Natural killer cell treated with Interleukin-12 subunit alpha and Interleukin-12 subunit beta and Interleukin-15 and Interleukin-18, amount 100 ng/mL, for 72 hours (primary cell): ENCODE data around the gene WNT9B. TPM values are rescaled to one million over a fixed set of nuclear protein-coding genes. Genes with fewer than 3 reads are reported as not detected.
"Not testable (repeated sequence)": the region's sequence is repeated elsewhere in the genome, so short reads cannot be mapped to it uniquely, and the experiment has no call there.

ENCODE experiments used
- ATAC-seq, 2 donors: fragments of 150-1000 bp; cut with Tn5 transposase in 1 of 2; sonication (Bioruptor Pico), chemical (Tn5 transposase) in 1 of 2; 2 replicates each; pipeline ENCODE4 v1.10.0; 2021
- DNase-seq: peaks from one replicate; pipeline ENCODE4 v3.0.0; 2022; ENCODE audit warnings: low spot score
- H3K27ac Mint-ChIP-seq, 2 donors: 1 replicate in 1 of 2; 2 replicates in 1 of 2; pipeline ENCODE4 v1.8.0; 2022; ENCODE audit warnings: mixed read lengths in 2 of 2, mild to moderate bottlenecking in 1 of 2, moderate library complexity in 1 of 2
- H3K27me3 Mint-ChIP-seq, 2 donors: 1 replicate in 1 of 2; 2 replicates in 1 of 2; pipeline ENCODE4 v1.8.0; 2022; ENCODE audit warnings: mixed read lengths in 2 of 2
- H3K36me3 Mint-ChIP-seq: one replicate; pipeline ENCODE4 v1.8.0; 2022; ENCODE audit warnings: mixed read lengths
- H3K4me1 Mint-ChIP-seq, 2 donors: 1 replicate in 1 of 2; 2 replicates in 1 of 2; pipeline ENCODE4 v1.8.0; 2022; ENCODE audit warnings: low read depth in 2 of 2, mixed read lengths in 2 of 2, mild to moderate bottlenecking in 1 of 2
- H3K4me3 Mint-ChIP-seq: one replicate; pipeline ENCODE4 v1.8.0; 2022; ENCODE audit warnings: mixed read lengths
- H3K9me3 Mint-ChIP-seq: 2 replicates; pipeline ENCODE4 v1.8.0; 2022; ENCODE audit warnings: mixed read lengths
- total RNA-seq, 2 donors: library from RNA; stranded (reverse); gene quantifications; one replicate each; pipeline ENCODE4 v1.2.3, GENCODE V29; 2022

WNT9B gene
- total RNA-seq, 2 donors from 2014 or later = not detected

DNA sequence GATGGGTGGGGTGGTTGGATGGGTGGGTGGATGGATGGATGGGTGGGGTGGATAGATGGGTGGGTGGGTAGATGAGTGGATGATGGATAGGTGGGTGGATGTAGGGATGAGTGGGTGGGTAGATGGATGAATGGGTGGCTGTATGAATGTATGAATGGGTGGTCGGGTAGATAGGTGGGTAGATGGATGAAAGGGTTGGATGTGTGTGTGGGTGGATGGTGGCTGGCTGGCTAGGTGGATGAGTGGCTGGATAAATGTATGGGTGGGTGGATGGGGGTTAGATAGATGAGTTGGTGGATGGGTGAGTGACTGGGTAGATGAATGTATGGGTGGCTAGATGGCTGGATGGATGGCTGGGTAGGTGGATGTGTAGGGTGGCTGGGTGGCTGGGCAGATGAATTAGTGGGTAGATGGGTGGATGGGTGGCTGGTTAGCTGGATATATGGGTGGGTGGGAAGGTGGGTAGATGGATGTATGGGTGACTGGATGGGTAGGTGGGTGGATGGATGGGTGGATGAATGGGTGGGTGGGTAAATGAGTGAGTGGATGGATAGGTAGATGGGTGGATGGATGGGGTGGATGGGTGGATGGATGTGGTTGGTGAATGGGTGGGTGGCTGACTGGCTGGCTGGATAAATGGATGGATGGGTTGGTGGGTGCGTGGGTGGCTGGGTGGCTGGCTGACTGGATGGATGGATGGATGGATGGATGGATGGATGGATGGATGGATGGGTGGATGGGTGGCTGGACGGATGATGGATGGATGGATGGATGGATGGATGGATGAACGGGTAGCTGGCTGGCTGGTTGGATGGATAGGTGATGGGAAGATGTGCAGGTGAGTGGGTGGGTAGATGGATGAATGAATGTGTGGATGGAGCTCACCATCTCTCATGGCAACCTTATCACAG lies 52.6 kb downstream of the WNT9B start:
- no peak overlapping the region for H3K4me3 Mint-ChIP-seq
- DNase-seq = no peak
- no peaks in the 10 kb centered on the region for H3K9me3 Mint-ChIP-seq
- no peak overlapping the region for H3K27ac Mint-ChIP-seq
- H3K36me3 Mint-ChIP-seq = no peaks in the 10 kb centered on the region
- H3K4me1 Mint-ChIP-seq = peaks cover 0 to 2% of the 10 kb centered on the region in 2 donors
- peaks cover 25 to 27% of the 10 kb centered on the region in 2 donors for H3K27me3 Mint-ChIP-seq
- no peak for ATAC-seq

DNA sequence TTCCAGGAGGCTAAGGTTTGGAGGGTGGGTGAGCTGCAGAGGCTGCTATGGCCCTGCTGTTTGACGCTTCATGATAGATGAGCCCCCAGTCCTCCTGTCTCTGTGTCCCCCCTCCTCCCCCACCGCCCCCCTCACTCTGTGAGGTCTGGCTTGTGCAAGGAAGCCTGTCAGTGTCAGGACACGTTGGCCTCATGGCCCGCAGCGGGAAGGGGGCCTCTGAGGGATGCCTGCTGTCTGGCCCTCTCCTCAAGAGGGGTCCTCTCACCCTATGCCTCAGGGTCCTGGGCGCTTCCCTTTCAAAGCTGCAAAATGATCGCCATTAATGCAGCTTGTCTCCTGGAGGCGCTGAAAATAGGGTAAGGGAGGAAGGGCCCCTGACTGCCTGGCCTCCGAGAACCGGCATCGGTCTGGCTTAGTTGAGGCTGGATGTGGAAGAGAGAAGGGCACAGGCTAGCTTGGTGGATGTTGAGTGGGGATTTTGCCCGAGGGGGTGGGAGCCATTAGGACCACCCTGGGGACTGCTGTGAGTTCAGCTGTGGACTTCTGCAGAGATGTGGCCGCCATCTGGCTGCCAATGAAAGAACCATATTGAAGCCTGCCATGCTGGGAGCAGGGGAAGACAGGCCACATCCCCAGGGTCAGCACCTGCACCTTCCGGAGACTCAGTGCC lies 56.8 kb downstream of the WNT9B start:
- no peak for DNase-seq
- Mint-ChIP-seq H3K4me3 (no peak overlapping the region), H3K9me3 (no peaks in the 10 kb centered on the region), H3K36me3 (no peaks in the 10 kb centered on the region), H3K27me3 (peaks cover 18 to 23% of the 10 kb centered on the region in 2 donors), H3K4me1 (peaks cover 0 to 2% of the 10 kb centered on the region in 2 donors), H3K27ac (no peak overlapping the region)
- ATAC-seq = no peak

DNA sequence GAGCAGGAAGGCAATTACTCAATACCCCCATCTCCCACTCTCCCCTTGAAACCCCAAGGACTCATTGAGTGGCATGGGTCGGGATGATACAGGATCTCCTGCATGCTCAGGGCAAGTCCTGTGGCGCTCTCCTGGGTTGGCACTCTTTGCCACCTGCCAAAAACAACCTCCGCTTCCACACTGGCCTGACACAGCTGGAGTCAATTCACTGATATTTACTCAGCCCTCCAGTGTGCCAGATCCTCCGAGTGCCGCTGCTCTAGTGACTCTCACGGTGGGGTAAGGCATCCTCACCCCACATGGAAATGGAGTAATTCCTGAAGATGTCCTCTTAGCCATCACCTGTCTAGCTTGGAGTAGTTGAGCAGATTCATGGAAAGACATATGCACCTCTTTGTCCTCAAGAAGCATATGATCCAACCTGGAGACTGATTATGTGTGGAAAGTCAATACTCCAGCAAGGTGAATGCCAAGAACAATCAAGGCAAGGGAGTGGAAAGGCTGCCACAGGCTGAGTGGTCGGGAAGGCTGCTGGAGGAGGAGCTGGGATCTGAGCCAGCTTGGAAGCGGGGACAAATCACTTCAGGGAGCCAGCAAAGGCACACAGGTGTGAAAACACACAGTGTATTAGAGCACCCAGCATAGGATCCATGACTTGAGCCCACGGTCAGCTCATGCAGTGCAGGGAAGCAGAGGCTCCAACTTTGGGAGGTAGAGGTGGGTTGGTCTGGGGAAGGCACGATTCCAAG lies 59.0 kb downstream of the WNT9B start:
- Mint-ChIP-seq H3K27me3 (peaks cover 11% of the 10 kb centered on the region in 2 donors), H3K27ac (no peak overlapping the region), H3K36me3 (no peaks in the 10 kb centered on the region), H3K9me3 (no peaks in the 10 kb centered on the region), H3K4me1 (peaks cover 0 to 2% of the 10 kb centered on the region in 2 donors), H3K4me3 (no peak overlapping the region)
- ATAC-seq (no peak), DNase-seq (no peak)

GRCh38 chr17:46911311-46911710 lies 59.9 kb downstream of the WNT9B start:
- Mint-ChIP-seq H3K27me3 (peaks cover 8 to 11% of the 10 kb centered on the region in 2 donors), H3K27ac (no peak overlapping the region), H3K4me3 (no peak overlapping the region), H3K9me3 (no peaks in the 10 kb centered on the region), H3K4me1 (no peaks in the 10 kb centered on the region), H3K36me3 (no peaks in the 10 kb centered on the region)
- no peak for ATAC-seq
- no peak for DNase-seq

- Mint-ChIP-seq H3K4me1 (no peaks in the 10 kb centered on the region), H3K27me3 (peaks cover 5 to 7% of the 10 kb centered on the region in 2 donors), H3K36me3 (no peaks in the 10 kb centered on the region), H3K27ac (no peak overlapping the region), H3K9me3 (no peaks in the 10 kb centered on the region), H3K4me3 (no peak overlapping the region)
- ATAC-seq (no peak), DNase-seq (no peak)
Observed at GRCh38 chr17:46915596-46915995, 64.2 kb downstream of the WNT9B start.

DNA sequence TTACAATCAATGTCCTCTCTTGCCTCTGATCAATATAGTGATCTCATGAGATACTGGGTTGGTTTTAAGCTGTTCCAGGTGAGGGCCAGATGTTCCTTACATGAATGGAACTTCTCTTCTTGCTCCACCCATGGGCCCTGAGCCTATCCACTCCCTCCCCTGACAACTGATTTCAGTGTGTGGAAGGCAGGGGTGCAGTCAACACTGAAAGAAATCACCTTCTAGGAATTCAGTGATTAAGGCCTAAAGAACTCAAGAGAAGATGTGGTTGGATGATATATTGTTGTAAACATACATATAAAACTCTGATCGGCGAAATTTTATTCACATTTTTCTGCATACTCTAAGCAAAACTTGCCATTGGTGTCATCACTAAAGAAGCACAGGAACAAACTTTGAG lies 64.8 kb downstream of the WNT9B start:
- DNase-seq (no peak), ATAC-seq (no peak)
- peaks cover 0 to 5% of the 10 kb centered on the region in 2 donors for H3K27me3 Mint-ChIP-seq
- H3K27ac Mint-ChIP-seq = no peak overlapping the region
- no peaks in the 10 kb centered on the region for H3K9me3 Mint-ChIP-seq
- H3K36me3 Mint-ChIP-seq = no peaks in the 10 kb centered on the region
- H3K4me1 Mint-ChIP-seq = no peaks in the 10 kb centered on the region
- no peak overlapping the region for H3K4me3 Mint-ChIP-seq

- DNase-seq = no peak
- no peak overlapping the region for H3K4me3 Mint-ChIP-seq
- no peaks in the 10 kb centered on the region for H3K9me3 Mint-ChIP-seq
- H3K27me3 Mint-ChIP-seq = peaks cover 0 to 5% of the 10 kb centered on the region in 2 donors
- no peaks in the 10 kb centered on the region for H3K36me3 Mint-ChIP-seq
- ATAC-seq = no peak
- H3K27ac Mint-ChIP-seq = no peak overlapping the region
- H3K4me1 Mint-ChIP-seq = no peaks in the 10 kb centered on the region
Observed at GRCh38 chr17:46916623-46917022, 65.2 kb downstream of the WNT9B start.

- ATAC-seq = no peak
- DNase-seq = no peak
- no peaks in the 10 kb centered on the region for H3K9me3 Mint-ChIP-seq
- no peak overlapping the region for H3K4me3 Mint-ChIP-seq
- H3K27ac Mint-ChIP-seq = no peak overlapping the region
- peaks cover 0 to 5% of the 10 kb centered on the region in 2 donors for H3K27me3 Mint-ChIP-seq
- peaks cover 3% of the 10 kb centered on the region in 2 donors for H3K4me1 Mint-ChIP-seq
- H3K36me3 Mint-ChIP-seq = no peaks in the 10 kb centered on the region
Observed at GRCh38 chr17:46917041-46917440, 65.7 kb downstream of the WNT9B start.

- ATAC-seq (no peak), DNase-seq (no peak)
- Mint-ChIP-seq H3K36me3 (peaks cover 2% of the 10 kb centered on the region), H3K27ac (no peak overlapping the region), H3K9me3 (no peaks in the 10 kb centered on the region), H3K4me3 (no peak overlapping the region), H3K27me3 (peaks cover 0 to 5% of the 10 kb centered on the region in 2 donors), H3K4me1 (peaks cover 6% of the 10 kb centered on the region in 2 donors)
Observed at GRCh38 chr17:46917516-46917915, 66.1 kb downstream of the WNT9B start.

- H3K9me3 Mint-ChIP-seq, DNase-seq, H3K27me3 Mint-ChIP-seq, ATAC-seq: not testable (repeated sequence)
- Mint-ChIP-seq H3K27ac (peak overlapping the region; percentile 100), H3K4me1 (peaks cover 33 to 44% of the 10 kb centered on the region in 2 donors), H3K36me3 (peaks cover 12% of the 10 kb centered on the region), H3K4me3 (peak overlapping the region; percentile 93)
Observed at GRCh38 chr17:46921962-46922361, 70.6 kb downstream of the WNT9B start.

DNA sequence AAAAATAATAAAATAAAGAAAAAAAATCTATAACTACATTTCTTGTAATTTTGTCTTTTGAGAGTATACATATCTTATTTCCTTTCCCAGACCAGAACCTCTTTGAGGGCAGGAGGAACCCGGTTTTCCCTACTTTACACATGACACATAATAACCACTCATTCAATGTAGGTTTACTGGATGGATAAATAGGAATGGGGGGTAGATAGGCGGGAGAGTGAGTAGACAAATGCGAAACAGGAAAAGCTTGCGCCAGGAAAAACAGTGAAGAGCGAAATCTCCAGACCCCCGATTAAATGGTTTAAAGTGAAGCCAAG lies 71.1 kb downstream of the WNT9B start:
- H3K36me3 Mint-ChIP-seq = peaks cover 12% of the 10 kb centered on the region
- peaks cover 37 to 49% of the 10 kb centered on the region in 2 donors for H3K4me1 Mint-ChIP-seq
- no peak for DNase-seq
- peak in 1 of 2 donors; percentile 17 for ATAC-seq
- peaks cover 0 to 3% of the 10 kb centered on the region in 2 donors for H3K27me3 Mint-ChIP-seq
- H3K27ac Mint-ChIP-seq = peak overlapping the region; percentile 100
- H3K9me3 Mint-ChIP-seq = no peaks in the 10 kb centered on the region
- peak overlapping the region; percentile 93 for H3K4me3 Mint-ChIP-seq

- DNase-seq (peak; percentile 94), ATAC-seq (peak; percentile 99)
- peaks cover 12% of the 10 kb centered on the region for H3K36me3 Mint-ChIP-seq
- peak within 1 kb of the TSS; percentile 100 for H3K27ac Mint-ChIP-seq
- H3K9me3 Mint-ChIP-seq = no peaks in the 10 kb centered on the region
- peaks cover 43 to 55% of the 10 kb centered on the region in 2 donors for H3K4me1 Mint-ChIP-seq
- peaks cover 0 to 3% of the 10 kb centered on the region in 2 donors for H3K27me3 Mint-ChIP-seq
- H3K4me3 Mint-ChIP-seq = peak within 1 kb of the TSS; percentile 93
Observed at GRCh38 chr17:46922804-46923635, 71.6 kb downstream of the WNT9B start, which contains the start of gene GOSR2. Gene GOSR2 (plus strand): TSS chr17:46923160. CDS start chr17:46923193, 33 bp downstream.
